GM18907 (cell line): ENCODE results near the gene RSAD2.
"Not testable (repeated sequence)": the region's sequence is repeated elsewhere in the genome, so short reads cannot be mapped to it uniquely, and the experiment has no call there.

Experiments used
- ATAC-seq: cut with Tn5 transposase; IDR thresholded peaks from one replicate; pipeline ENCODE4 v1.9.1; 2021; ENCODE audit warnings: mild to moderate bottlenecking, moderate library complexity; ENCODE audit not compliant: unreplicated experiment

The RSAD2 gene

DNA sequence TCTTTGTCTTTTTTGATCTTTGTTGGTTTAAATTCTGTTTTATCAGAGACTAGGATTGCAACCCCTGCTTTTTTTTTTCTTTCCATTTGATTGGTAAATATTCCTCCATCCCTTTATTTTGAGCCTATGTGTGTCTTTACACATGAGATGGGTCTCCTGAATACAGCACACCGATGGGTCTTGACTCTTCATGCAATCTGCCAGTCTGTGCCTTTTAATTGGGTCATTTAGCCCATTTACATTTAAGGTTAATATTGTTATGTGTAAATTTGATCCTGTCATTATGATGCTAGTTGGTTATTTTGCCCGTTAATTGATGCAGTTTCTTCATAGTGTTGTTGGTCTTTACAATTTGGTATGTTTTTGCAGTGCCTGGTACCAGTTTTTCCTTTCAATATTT lies 25.0 kb downstream of the RSAD2 start:
- ATAC-seq, result not testable (repeated sequence)

DNA sequence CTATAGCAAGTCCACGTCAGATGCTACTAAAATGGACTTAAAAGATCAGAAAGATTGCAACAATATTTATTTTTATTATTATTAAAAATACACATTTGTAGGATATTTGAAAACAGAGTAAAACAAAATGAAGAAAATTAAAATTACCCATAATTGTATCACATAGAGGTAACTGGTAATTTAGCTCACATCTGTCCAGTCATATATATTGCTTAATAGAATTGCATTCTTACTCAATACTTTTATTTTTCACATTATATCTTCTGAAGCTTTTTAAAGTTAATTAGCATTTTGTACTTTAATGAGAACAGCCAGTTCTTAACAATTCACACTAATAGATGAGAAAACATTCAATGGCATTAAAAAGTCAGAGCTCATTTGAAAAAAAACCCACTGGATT lies 28.1 kb downstream of the RSAD2 start:
- no peak for ATAC-seq

DNA sequence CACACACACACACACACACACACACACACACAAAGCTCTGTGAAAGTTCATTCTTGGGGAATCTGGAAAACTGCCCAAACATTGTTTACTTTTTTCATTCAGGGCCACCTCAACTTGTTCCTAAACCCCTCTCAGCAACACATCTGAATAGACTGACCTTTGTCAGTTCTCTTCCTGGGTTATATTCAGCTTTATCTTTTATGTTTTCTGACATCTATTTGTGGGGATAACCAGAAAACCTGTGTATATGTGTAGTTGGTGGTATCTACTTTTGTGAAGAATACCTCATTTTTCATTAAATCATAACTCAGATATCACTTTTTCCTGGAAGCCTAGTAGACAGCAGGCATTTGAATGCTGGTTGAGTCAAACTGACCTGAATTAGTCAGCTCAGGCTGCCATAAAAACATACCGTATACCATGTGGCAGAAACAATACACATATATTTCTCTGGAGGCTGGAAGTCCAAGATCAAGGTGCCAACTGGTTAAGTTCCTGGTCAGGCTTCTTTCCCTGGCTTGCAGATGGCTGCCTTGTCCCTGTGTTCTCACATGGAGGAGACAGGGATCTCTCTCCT lies 28.7 kb downstream of the RSAD2 start:
- ATAC-seq, result no peak

DNA sequence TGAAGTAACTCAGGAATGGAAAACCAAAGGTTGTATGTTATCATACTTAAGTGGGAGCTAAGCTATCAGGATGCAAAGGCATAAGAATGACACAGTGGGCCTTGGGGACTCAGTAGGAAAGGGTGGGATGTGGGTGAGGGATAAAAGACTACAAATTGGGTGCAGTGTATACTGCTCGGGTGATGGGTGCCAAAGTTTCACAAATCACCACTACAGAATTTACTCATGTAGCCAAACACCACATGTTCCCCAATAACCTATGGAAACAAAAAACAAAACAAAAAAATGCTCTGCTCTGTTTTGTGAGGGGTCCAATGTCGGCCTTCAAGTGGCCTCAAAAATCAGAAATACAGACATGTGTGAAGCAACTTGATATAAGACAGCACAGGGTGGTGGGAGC lies 30.7 kb downstream of the RSAD2 start:
- no peak for ATAC-seq

DNA sequence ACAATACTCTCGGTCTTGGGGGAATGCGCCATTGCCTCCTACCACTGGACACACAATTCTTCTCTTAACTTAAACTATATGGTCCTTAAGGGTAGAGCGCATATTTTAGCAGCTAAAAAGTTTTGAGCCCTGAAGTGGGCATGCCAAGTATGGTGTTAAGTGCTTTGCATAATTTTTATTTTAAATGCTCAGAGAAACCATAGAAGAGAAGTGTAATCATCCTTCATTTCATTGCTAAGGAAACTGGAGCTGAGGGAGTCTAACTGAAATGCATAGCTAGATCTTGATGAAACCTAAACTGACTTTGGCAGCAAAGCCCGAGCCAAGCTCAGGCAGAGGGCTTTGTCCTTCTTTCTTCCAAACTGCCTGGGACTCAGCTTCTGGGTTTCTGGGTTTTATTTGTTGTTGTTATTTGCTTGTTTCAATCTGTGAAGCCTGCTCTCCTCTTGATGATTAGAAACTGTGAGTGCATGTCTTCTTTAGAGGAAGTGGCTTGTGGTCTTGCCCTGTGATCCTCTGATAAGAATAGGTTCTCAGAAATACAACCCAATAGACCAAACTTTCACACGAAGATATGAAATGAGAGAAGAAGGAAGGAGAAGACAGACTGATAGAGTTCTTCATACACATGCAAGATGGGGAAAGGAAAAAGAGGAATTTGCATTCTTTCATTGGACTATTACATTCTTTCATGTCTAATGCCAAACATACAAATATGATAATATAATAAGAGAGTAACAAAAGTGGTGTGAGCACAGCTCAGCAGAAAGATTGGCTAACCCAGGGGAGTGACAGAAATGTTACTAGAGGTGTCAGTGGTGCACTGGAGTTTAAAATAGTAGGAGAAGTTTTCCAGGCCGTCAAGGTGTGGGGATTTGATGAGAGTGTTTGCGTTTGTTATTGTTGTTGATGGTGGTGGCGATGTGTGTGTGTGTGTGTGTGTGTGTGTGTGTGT lies 32.1 kb downstream of the RSAD2 start:
- ATAC-seq, result peak; percentile 99

DNA sequence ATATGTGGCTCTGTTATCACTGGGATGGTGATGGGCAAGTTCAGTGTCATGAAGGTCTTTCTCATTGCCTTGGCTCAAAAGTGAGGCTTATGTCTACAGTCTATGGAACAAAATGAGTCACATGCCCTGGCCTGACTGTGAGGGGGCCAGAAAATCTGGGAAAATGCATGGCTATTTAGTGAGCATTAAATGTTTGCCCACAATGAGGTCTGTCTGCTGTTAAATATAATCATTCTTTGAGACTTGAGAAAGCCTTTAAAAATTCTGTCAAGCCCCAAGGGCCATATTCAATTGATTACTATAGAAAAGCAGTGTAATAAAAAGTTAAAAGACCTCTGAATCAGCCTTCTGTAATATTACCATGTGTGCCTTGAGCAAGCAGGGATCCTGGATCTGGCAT lies 34.1 kb downstream of the RSAD2 start:
- no peak for ATAC-seq

DNA sequence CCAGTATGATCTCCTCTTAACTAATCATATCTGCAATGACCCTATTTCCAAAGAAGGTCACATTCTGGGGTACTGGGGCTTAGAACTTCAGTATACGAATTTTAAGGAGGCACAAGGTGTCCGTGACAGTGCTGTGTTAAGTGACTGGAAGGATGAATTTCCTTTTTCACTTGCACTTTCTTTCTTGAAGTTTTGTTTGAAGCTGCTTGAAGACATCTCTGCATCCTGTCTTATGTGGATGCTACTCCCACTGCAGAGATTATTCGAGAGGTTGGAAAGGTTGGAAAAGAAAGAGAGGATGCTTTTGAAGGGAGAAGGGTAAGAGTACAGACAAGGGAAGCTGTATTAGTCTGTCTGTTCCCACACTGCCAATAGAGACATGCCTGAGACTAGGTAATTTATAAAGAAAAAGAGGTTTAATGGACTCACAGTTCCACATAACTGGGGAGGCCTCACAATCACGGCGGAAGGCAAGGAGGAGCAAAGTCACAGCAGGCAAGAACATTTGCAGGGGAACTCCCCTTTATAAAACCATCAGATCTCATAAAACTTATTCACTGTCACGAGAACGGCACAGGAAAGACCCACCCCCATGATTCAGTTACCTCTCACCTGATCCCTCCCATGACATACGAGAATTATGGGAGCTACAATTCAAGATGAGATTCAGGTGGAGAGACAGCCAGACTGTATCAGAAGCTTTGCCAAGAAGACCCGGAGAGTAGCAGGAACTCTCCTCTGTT lies 36.0 kb downstream of the RSAD2 start:
- no peak for ATAC-seq

DNA sequence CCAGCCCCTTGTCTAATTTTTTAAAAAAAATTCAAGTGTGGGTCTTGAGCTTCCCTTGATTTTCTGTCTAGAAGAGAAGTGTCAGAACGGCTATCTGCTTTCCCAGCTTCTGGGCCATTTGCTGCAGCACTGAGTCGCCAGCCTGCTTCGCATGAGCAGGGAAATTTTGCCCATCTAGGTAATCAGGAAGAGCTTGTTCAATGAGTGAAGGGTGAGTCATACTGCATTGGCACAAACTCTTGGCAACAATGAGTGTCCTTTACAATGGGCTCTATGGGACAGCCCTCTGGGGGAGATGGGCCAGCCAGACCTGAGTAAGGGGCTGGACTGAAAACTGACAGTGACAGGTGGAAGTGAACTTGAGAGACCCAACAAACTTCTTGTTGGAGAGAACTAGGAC lies 37.3 kb downstream of the RSAD2 start:
- no peak for ATAC-seq

DNA sequence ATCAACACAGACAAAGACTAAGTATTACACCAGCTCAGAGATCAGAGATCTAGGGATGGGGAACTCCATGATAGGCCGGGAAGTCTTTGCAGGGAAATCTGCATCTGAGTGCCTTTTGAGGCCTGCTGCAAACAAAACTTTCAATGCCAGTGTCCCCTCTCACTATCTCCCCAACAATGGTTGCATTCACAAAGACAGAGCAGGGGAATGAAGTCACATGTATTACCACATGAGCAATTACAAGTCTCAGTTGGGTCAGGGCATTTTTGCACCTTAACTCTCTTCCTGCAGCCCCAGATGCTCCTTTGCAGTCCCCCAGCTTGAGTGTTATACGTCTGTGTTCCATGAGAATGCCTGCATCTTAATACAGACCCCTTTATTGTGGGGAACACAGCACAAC lies 37.8 kb downstream of the RSAD2 start:
- ATAC-seq, result no peak

DNA sequence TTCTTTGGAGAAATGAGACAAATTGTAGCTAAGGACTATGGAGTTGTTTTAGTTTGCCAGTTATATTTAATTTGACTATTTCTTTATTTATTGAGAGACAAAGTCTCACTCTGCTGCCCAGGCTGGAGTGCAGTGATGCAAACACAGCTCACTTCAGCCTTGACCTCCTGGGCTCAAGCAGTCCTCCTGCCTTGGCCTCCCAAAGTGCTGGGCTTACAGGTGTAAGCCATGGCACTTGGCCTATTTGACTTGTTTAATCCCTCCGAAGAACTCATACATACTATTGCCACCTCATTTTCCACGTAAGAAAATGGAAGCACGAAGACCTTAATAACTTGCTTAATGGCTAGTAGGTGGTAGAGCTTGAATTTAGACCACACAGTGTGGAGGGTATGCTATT lies 38.6 kb downstream of the RSAD2 start:
- no peak for ATAC-seq

DNA sequence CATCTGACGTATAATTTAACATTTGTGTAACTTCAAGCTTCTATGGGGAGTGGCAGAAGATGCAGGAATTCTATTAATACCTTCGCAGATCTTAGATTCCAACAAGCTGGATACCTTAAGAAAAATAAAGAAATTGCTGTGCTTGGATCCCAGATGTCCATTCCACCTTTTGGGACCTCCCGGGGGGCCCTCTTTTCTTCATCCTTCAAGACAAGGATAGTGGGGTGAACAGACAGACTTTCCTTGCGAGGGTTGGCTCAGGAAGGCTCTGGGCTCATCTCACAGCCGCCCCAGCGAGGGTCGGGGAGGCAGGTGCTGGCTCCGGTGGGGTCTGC lies 39.1 kb downstream of the RSAD2 start:
- ATAC-seq, result no peak

DNA sequence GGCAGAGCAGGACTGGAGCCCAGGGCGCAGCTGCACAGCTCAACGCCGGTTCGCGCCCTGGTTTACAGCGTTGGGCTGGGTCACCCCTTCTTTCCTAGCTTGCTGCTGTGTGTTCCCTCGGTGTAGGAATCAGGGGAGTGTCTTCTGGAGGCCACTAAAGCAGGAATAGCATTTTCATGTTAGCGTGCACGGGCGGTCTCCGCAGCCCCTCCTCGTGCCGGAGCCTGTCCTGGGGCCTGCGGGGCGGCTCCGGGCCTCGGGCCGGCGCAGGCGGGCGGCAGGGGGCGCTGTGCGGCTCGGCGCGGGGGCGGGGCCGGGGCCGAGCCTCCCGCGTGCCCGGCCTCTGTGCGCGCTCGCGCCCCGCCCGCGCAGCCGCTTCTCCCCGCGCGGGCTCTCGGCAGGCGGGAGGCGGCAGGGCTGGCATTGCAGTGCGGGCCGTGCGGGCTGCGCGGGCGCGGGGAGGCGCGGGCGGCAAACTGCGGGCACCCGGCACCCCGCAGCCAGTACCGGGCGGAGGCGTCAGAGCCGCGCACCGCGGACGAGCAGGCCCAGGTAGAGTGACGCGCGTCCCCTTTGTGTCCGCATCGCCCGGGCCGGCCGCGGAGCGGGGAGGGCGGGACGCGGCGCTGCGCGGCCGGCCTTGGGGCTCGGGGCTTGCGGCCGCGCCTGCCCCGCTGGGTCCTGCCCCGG lies 39.6 kb downstream of the RSAD2 start, which contains the start of gene RNF144A:
RNF144A (plus strand) TSS at position 342 of the 690 bp plus-strand sequence. CDS start 79,515 bp downstream, outside the sequence.
- peak; percentile 88 for ATAC-seq

DNA sequence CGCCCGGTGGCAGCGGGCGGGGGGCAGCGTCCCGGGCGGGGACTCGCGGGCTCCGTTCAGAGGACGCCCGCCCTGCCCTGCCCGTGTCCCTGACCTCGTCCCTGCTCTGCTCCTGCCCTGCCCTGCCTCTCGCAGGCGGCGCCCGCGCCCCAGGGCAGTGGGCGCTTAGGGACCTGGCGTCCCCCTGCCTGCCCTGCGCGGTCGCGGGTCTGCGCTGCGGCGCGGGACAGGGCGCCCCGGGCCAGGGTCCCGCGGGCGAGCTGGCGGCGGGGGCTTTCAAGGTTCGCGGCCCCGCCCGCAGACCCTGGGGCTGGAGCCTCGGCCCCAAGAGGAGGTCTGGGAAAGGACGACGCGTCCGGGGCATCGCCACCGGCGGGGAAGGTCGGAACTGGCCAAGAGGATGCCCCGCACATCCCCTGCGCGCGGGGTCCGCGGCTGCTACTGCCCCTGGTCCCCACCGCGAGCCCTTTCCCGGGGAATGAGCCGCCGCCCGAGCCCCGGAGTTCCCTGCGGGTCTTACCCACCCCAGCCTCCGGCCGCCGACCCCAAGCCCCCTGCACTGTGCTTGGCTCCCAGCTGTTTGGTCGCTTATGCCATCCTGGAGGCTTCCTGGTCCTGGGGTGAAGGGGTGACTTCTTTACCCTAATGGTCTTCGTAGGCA lies 40.3 kb downstream of the RSAD2 start:
- ATAC-seq, result peak; percentile 37

DNA sequence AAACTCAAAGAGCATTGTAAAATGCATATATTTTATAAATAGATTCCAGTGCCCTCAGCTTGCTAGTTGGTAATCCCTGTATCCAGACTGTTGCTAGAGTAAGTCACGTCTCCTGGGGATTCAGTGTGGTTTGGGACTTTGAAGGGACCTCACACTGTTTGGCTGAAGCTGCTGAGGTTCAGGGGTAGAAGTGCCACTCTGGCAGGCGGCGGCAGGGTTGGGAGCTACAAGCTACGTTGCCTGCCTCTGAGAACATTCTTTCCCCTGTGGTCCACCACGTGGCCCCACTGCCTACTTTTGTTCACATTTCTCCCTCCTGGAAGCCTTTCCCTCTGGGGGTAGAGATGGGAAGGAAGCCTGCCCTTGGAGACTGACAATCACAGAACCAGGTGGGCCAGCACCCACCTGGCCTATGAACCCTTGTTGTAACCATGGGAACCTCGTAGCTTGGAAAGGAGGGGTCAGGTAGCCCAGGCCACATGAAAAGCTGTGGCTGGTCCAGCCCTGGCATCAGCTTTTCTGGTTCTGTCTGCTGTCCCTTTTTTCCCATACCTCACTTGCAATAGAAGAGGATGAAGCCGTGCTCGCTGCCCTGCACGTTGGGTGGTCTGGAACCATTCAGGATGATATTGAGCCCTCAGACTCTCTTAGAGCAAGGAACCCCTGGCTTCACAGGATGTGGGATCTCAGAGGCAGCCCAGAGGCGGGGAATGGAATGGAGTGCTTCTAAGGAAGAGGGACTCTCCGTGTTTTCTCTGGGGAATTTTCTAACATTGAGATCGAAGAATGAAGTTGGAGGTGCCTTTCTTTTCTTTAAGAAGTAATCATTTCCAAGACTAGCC lies 42.5 kb downstream of the RSAD2 start:
- ATAC-seq, result no peak

DNA sequence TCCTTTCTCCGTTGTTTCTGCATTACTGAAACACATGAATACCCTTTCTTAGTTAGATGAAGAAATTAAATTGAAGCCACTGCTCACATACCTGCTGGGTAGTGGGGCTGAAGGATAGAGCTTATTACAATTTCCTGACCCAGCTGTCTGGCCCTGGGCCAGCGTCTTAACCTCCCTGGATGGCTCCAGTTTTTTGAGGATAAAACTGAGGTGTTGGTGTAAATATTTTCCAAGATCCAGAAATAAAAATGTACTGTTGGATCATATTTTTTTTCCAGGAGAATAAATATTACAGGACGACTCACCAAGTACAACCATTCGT lies 43.1 kb downstream of the RSAD2 start:
- no peak for ATAC-seq

DNA sequence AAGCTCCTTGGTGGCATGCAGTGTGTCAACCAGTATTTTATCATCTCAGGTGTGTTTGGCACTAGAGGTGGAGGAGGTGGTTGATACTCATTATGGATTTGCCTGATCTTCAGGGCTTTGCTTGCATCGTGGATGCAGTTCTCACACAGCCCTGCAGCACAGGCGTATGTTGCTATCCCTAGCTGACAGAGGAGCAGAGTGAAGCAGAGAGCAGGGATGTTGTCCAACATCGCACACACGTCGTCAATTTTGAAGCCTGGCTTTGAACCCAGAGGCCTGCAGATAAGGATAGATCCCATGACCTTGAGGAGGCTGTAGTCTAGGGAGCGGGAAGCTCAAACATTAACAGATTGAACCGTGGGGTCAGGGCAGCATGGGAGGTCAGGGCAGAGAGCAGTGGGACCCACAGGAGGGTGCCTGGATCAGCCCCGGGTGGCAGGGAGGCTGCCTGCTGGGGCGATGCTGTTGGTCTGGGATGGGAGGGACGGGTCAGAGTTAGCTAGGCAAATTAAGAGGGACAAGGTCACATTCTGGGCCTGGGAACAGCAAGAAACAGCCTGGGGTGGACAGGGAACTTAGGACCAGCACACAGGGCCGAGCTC lies 43.8 kb downstream of the RSAD2 start:
- ATAC-seq, result no peak

DNA sequence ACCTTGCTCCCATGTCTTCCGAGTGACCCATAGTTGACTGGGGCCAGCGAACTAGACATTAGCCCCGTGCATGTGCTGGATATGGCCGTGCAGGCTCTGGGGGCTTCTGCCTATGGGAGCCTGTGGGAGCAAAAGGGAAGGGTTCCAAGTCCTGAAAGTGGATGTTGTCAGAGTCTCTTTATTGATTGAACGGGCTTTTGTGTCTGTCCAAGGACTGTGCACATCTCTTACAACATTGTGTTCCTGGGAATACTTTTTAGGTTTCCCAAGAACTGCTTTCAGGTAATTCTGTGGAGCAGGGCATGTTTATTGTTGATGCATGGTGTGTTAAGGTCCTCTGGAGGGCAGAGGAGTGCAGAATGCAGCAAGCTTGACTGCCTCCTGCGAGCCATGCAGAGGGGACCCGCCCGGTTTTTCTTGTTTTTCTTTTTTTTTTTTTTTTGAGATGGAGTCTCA lies 44.7 kb downstream of the RSAD2 start:
- no peak for ATAC-seq

DNA sequence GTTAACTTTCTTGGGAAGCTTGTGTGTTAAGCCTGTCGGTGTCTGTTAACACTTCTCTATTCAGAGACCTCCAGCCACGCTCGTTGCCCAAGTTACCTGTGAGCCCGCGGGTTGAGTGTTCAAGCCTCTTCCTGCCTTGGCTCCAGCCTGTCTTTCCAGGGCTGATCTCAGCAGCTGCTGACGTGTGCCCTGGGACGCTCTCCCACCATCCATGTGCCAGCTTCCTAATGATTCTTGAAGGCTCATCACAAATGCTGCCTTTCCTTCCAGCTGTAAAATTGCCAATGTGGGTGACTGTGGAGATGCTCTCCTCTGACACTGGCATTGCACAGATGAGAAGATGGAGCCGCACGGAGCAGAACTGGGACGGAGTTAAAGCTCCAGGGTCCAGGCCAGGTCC lies 45.7 kb downstream of the RSAD2 start:
- ATAC-seq, result no peak
